ENCODE results near the gene TTC13. TPM values are rescaled to one million over a fixed set of nuclear protein-coding genes. Genes with fewer than 3 reads are reported as not detected.
A peak's percentile ranks its signal among the peaks of the same experiment; 100 is the strongest.

TTC13 gene
- polyA plus RNA-seq, 3 donors, result 9.2 to 24.4 (median 10.8) TPM

DNA sequence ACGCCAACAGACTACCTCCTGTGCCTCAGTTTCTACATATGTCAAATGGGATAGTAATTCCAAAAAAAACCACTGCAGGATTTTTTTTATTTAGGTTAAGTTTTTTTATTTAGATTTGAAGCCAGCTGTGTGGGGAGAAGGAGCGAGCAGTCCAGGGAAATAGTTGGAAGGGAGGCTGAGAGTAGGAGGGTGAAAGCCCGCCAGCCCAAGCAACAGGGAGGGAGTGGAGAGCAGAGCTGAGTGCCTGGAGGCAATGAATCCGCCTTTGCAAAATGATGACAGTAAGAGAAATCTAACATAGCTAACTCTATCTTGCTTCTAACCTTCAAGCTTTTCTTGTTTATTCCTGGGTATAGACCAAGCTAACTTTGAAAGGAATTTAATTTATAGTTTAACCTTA is 94.7 kb downstream of the TTC13 start:
- H3K4me3 Mint-ChIP-seq, result no peak overlapping the region
- Histone ChIP-seq H3K4me1 (ENCODE audit: control insufficient read depth in 1 of 2, insufficient read depth in 2 of 2, low read length in 2 of 2) (no peaks in the 10 kb centered on the region), H3K4me3 (replicated peaks in 1 of 3; ENCODE audit: low read depth in 2 of 3, low read length in 3 of 3) (no peak overlapping the region), H3K79me2 (ENCODE audit: insufficient read depth, low read length) (no peaks in the 10 kb centered on the region), H3K36me3 (replicated peaks in 1 of 2; ENCODE audit: control insufficient read depth in 1 of 2, insufficient read depth in 2 of 2, low read length in 2 of 2) (no peaks in the 10 kb centered on the region), H3K9me3 (replicated peaks in 1 of 2; ENCODE audit: control insufficient read depth in 1 of 2, insufficient read depth in 1 of 2, low read length in 2 of 2) (peaks cover 7 to 15% of the 10 kb centered on the region in 2 donors), H2AFZ (ENCODE audit: insufficient read depth, low read depth, low read length, poor library complexity, severe bottlenecking) (no peak overlapping the region), H3K27ac (ENCODE audit: low read depth in 1 of 2, low read length in 2 of 2) (no peak overlapping the region), H4K20me1 (ENCODE audit: insufficient read depth, low read length) (no peaks in the 10 kb centered on the region), H3K27me3 (ENCODE audit: control insufficient read depth in 2 of 2, insufficient read depth in 2 of 2, low read length in 2 of 2) (peaks cover 3 to 6% of the 10 kb centered on the region in 2 donors), H3K9ac (ENCODE audit: insufficient read depth, low read length, poor library complexity, severe bottlenecking) (no peak overlapping the region), H3K4me2 (replicated peaks; ENCODE audit: extremely low read depth, low read length, poor library complexity, severe bottlenecking) (no peak overlapping the region)
- no peaks in the 10 kb centered on the region for H3K36me3 Mint-ChIP-seq
- no peaks in the 10 kb centered on the region for H3K4me1 Mint-ChIP-seq
- H3K27me3 Mint-ChIP-seq (ENCODE audit: low read depth in 3 of 3), result peaks cover 30 to 37% (median 30%) of the 10 kb centered on the region in 3 donors
- no CpG with 5 or more reads among the region's 4 CpGs for WGBS (ENCODE audit: insufficient coverage)
- no peak overlapping the region for H3K27ac Mint-ChIP-seq
- intact Hi-C loops (cut with micrococcal nuclease), result no loop called here
- DNase-seq, result no peak
- TF ChIP-seq, protein P1, sequence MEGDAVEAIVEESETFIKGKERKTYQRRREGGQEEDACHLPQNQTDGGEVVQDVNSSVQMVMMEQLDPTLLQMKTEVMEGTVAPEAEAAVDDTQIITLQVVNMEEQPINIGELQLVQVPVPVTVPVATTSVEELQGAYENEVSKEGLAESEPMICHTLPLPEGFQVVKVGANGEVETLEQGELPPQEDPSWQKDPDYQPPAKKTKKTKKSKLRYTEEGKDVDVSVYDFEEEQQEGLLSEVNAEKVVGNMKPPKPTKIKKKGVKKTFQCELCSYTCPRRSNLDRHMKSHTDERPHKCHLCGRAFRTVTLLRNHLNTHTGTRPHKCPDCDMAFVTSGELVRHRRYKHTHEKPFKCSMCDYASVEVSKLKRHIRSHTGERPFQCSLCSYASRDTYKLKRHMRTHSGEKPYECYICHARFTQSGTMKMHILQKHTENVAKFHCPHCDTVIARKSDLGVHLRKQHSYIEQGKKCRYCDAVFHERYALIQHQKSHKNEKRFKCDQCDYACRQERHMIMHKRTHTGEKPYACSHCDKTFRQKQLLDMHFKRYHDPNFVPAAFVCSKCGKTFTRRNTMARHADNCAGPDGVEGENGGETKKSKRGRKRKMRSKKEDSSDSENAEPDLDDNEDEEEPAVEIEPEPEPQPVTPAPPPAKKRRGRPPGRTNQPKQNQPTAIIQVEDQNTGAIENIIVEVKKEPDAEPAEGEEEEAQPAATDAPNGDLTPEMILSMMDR (IDR thresholded peaks at IDR 0.05), result no peak
- peaks cover 15 to 41% (median 22%) of the 10 kb centered on the region in 7 donors for H3K9me3 Mint-ChIP-seq

DNA sequence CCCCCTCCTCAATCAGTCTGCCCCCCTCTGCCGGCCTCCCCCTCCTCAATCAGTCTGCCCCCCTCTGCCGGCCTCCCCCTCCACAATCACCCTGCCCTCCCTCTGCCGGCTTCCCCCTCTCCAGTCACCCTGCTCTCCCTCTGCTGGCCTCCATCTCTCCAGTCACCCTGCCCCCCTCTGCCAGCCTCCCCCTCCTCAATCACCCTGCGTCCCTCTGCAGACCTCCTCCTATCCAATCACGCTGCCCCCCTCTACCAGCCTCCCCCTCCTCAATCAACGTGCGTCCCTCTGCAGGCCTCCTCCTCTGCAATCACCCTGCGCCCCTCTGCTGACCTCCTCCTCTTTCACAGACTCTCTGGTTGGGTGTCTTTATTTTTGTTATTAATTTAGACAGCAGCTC is 98.9 kb downstream of the TTC13 start:
- Histone ChIP-seq H3K4me1 (ENCODE audit: control insufficient read depth in 1 of 2, insufficient read depth in 2 of 2, low read length in 2 of 2) (no peaks in the 10 kb centered on the region), H2AFZ (ENCODE audit: insufficient read depth, low read depth, low read length, poor library complexity, severe bottlenecking) (no peak overlapping the region), H3K79me2 (ENCODE audit: insufficient read depth, low read length) (no peaks in the 10 kb centered on the region), H3K9me3 (replicated peaks in 1 of 2; ENCODE audit: control insufficient read depth in 1 of 2, insufficient read depth in 1 of 2, low read length in 2 of 2) (peaks cover 2 to 7% of the 10 kb centered on the region in 2 donors), H3K27ac (ENCODE audit: low read depth in 1 of 2, low read length in 2 of 2) (no peak overlapping the region), H3K27me3 (ENCODE audit: control insufficient read depth in 2 of 2, insufficient read depth in 2 of 2, low read length in 2 of 2) (peaks cover 11 to 14% of the 10 kb centered on the region in 2 donors), H4K20me1 (ENCODE audit: insufficient read depth, low read length) (no peaks in the 10 kb centered on the region), H3K4me3 (replicated peaks in 1 of 3; ENCODE audit: low read depth in 2 of 3, low read length in 3 of 3) (no peak overlapping the region), H3K36me3 (replicated peaks in 1 of 2; ENCODE audit: control insufficient read depth in 1 of 2, insufficient read depth in 2 of 2, low read length in 2 of 2) (no peaks in the 10 kb centered on the region), H3K9ac (ENCODE audit: insufficient read depth, low read length, poor library complexity, severe bottlenecking) (no peak overlapping the region), H3K4me2 (replicated peaks; ENCODE audit: extremely low read depth, low read length, poor library complexity, severe bottlenecking) (no peak overlapping the region)
- no peak overlapping the region for H3K27ac Mint-ChIP-seq
- peak overlapping the region in 1 of 2 donors; percentile 9 for H3K4me3 Mint-ChIP-seq
- H3K27me3 Mint-ChIP-seq (ENCODE audit: low read depth in 3 of 3), result peaks cover 23 to 49% (median 30%) of the 10 kb centered on the region in 3 donors
- intact Hi-C loops (cut with micrococcal nuclease), result no loop called here
- TF ChIP-seq, protein P1 (IDR thresholded peaks at IDR 0.05), result no peak
- H3K9me3 Mint-ChIP-seq, result peaks cover 6 to 31% (median 11%) of the 10 kb centered on the region in 7 donors
- no peaks in the 10 kb centered on the region for H3K36me3 Mint-ChIP-seq
- H3K4me1 Mint-ChIP-seq, result no peaks in the 10 kb centered on the region
- 20% methylated on average over 1 of the region's 8 CpGs for WGBS (ENCODE audit: insufficient coverage)
- DNase-seq, result no peak

Measured in CD14-positive monocyte (primary cell).